ENCODE data around the gene NMRAL1. TPM values are rescaled to one million over a fixed set of nuclear protein-coding genes. Genes with fewer than 3 reads are reported as not detected.

NMRAL1 gene
- total RNA-seq, 2 experiments from 2014 or later = 34.0 to 35.9 TPM

- no peaks in the 10 kb centered on the region for H3K27me3 Mint-ChIP-seq
- no peak overlapping the region for H3K4me3 Mint-ChIP-seq
- no peak for DNase-seq
- H3K36me3 Mint-ChIP-seq (ENCODE audit: low read depth) = peaks cover 29% of the 10 kb centered on the region
- no peaks in the 10 kb centered on the region for H3K9me3 Mint-ChIP-seq
- CTCF ChIA-PET = interaction anchor here (1.1 kb wide), 1 partner anchor 9 kb away, joined by 10 read pairs; no protein-coding TSS in a partner anchor
- POLR2A ChIA-PET = interaction anchor here (1.1 kb wide), 1 partner anchor 11 kb away, joined by 5 read pairs; no protein-coding TSS in a partner anchor
- H3K27ac Mint-ChIP-seq = no peak overlapping the region
- H3K4me1 Mint-ChIP-seq = peaks cover 80% of the 10 kb centered on the region
Observed at GRCh38 chr16:4498546-4499195, 24.2 kb upstream of the NMRAL1 start.

GRCh38 chr16:4496305-4496704, 21.9 kb upstream of the NMRAL1 start:
- Mint-ChIP-seq H3K4me1 (peaks cover 74% of the 10 kb centered on the region), H3K27me3 (no peaks in the 10 kb centered on the region), H3K36me3 (ENCODE audit: low read depth) (peaks cover 38% of the 10 kb centered on the region), H3K27ac (no peak overlapping the region), H3K9me3 (no peaks in the 10 kb centered on the region), H3K4me3 (no peak overlapping the region)
- ChIA-PET POLR2A (no interaction called here), CTCF (interaction anchor here (0.7 kb wide), 1 partner anchor 9 kb away, joined by 5 read pairs; no protein-coding TSS in a partner anchor)
- DNase-seq = no peak

GRCh38 chr16:4495766-4496165, 21.3 kb upstream of the NMRAL1 start:
- CTCF ChIA-PET = no interaction called here
- H3K36me3 Mint-ChIP-seq (ENCODE audit: low read depth) = peaks cover 40% of the 10 kb centered on the region
- H3K4me3 Mint-ChIP-seq = no peak overlapping the region
- no peak for DNase-seq
- H3K27me3 Mint-ChIP-seq = no peaks in the 10 kb centered on the region
- POLR2A ChIA-PET = no interaction called here
- peaks cover 74% of the 10 kb centered on the region for H3K4me1 Mint-ChIP-seq
- no peaks in the 10 kb centered on the region for H3K9me3 Mint-ChIP-seq
- H3K27ac Mint-ChIP-seq = no peak overlapping the region

- Mint-ChIP-seq H3K27me3 (no peaks in the 10 kb centered on the region), H3K36me3 (ENCODE audit: low read depth) (peaks cover 48% of the 10 kb centered on the region), H3K4me3 (no peak overlapping the region), H3K9me3 (no peaks in the 10 kb centered on the region), H3K27ac (no peak overlapping the region), H3K4me1 (peaks cover 74% of the 10 kb centered on the region)
- DNase-seq = no peak
- POLR2A ChIA-PET = no interaction called here
- CTCF ChIA-PET = interaction anchor here (1.0 to 6.2 kb wide), 2 partner anchors 11 to 29 kb away, joined by 3 to 36 read pairs; no protein-coding TSS in a partner anchor
Observed at GRCh38 chr16:4494746-4495490, 20.5 kb upstream of the NMRAL1 start.

- no peaks in the 10 kb centered on the region for H3K9me3 Mint-ChIP-seq
- no peak for DNase-seq
- H3K4me1 Mint-ChIP-seq = peaks cover 75% of the 10 kb centered on the region
- POLR2A ChIA-PET = no interaction called here
- CTCF ChIA-PET = interaction anchor here (1.9 to 6.2 kb wide), 2 partner anchors 9 to 14 kb away, joined by 9 to 36 read pairs; no protein-coding TSS in a partner anchor
- H3K4me3 Mint-ChIP-seq = no peak overlapping the region
- peak overlapping the region; percentile 41 for H3K27ac Mint-ChIP-seq
- H3K36me3 Mint-ChIP-seq (ENCODE audit: low read depth) = peaks cover 52% of the 10 kb centered on the region
- H3K27me3 Mint-ChIP-seq = no peaks in the 10 kb centered on the region
Observed at GRCh38 chr16:4491898-4492297, 17.5 kb upstream of the NMRAL1 start.

- DNase-seq = no peak
- Mint-ChIP-seq H3K4me1 (peaks cover 71% of the 10 kb centered on the region), H3K4me3 (peak overlapping the region; percentile 64), H3K9me3 (no peaks in the 10 kb centered on the region), H3K36me3 (ENCODE audit: low read depth) (peaks cover 69% of the 10 kb centered on the region), H3K27ac (peak overlapping the region; percentile 96), H3K27me3 (no peaks in the 10 kb centered on the region)
- POLR2A ChIA-PET = interaction anchor here (0.6 kb wide), 1 partner anchor 47 kb away, joined by 3 read pairs; no protein-coding TSS in a partner anchor
- CTCF ChIA-PET = interaction anchor here (0.7 to 6.2 kb wide), 4 partner anchors 11 to 73 kb away, joined by 3 to 42 read pairs (median 20); partner anchors contain the start of genes CORO7 and HMOX2
Observed at GRCh38 chr16:4489030-4489429, 14.6 kb upstream of the NMRAL1 start.

- Mint-ChIP-seq H3K4me3 (peak overlapping the region; percentile 64), H3K27me3 (no peaks in the 10 kb centered on the region), H3K27ac (peak overlapping the region; percentile 96), H3K4me1 (peaks cover 68% of the 10 kb centered on the region), H3K9me3 (no peaks in the 10 kb centered on the region), H3K36me3 (ENCODE audit: low read depth) (peaks cover 71% of the 10 kb centered on the region)
- peak; percentile 53 for DNase-seq
- ChIA-PET POLR2A (interaction anchor here (0.9 to 1.2 kb wide), 2 partner anchors 10 to 11 kb away, joined by 3 to 5 read pairs; no protein-coding TSS in a partner anchor), CTCF (interaction anchor here (0.6 to 6.2 kb wide), 6 partner anchors 11 to 137 kb away, joined by 3 to 42 read pairs (median 5); partner anchors contain the start of gene HMOX2)
Observed at GRCh38 chr16:4488499-4488967, 14.1 kb upstream of the NMRAL1 start.

GRCh38 chr16:4487955-4488498, 13.6 kb upstream of the NMRAL1 start:
- peaks cover 66% of the 10 kb centered on the region for H3K4me1 Mint-ChIP-seq

GRCh38 chr16:4486126-4486893, 11.9 kb upstream of the NMRAL1 start:
- ChIA-PET CTCF (interaction anchor here (0.5 to 4.8 kb wide), 7 partner anchors 9 to 582 kb away, joined by 3 to 42 read pairs (median 3); partner anchors contain the start of gene HMOX2), POLR2A (interaction anchor here (0.5 to 0.6 kb wide), 3 partner anchors 10 to 19 kb away, joined by 3 read pairs; partner anchors contain the start of gene HMOX2)
- Mint-ChIP-seq H3K36me3 (ENCODE audit: low read depth) (peaks cover 69% of the 10 kb centered on the region), H3K4me1 (peaks cover 76% of the 10 kb centered on the region), H3K27me3 (no peaks in the 10 kb centered on the region), H3K4me3 (no peak overlapping the region), H3K9me3 (no peaks in the 10 kb centered on the region), H3K27ac (peak overlapping the region; percentile 96)
- DNase-seq = no peak

More at GRCh38 chr16:4487955-4488498, 13.6 kb upstream of the NMRAL1 start:
- ChIA-PET POLR2A (interaction anchor here (0.9 to 1.2 kb wide), 2 partner anchors 10 to 11 kb away, joined by 3 to 5 read pairs; no protein-coding TSS in a partner anchor), CTCF (interaction anchor here (0.6 to 4.8 kb wide), 8 partner anchors 10 to 137 kb away, joined by 3 to 42 read pairs (median 4); partner anchors contain the start of genes CDIP1, HMOX2 and NMRAL1)
- H3K4me3 Mint-ChIP-seq = peak overlapping the region; percentile 64
- peaks cover 71% of the 10 kb centered on the region for H3K36me3 Mint-ChIP-seq (ENCODE audit: low read depth)
- H3K27me3 Mint-ChIP-seq = no peaks in the 10 kb centered on the region
- DNase-seq = no peak
- H3K9me3 Mint-ChIP-seq = no peaks in the 10 kb centered on the region
- H3K27ac Mint-ChIP-seq = peak overlapping the region; percentile 96

GRCh38 chr16:4481963-4482362, 7.5 kb upstream of the NMRAL1 start:
- Mint-ChIP-seq H3K36me3 (ENCODE audit: low read depth) (peaks cover 51% of the 10 kb centered on the region), H3K4me1 (peaks cover 57% of the 10 kb centered on the region), H3K27ac (peak overlapping the region; percentile 65), H3K4me3 (no peak overlapping the region), H3K9me3 (no peaks in the 10 kb centered on the region), H3K27me3 (no peaks in the 10 kb centered on the region)
- ChIA-PET POLR2A (no interaction called here), CTCF (interaction anchor here (1.1 to 1.5 kb wide), 2 partner anchors 26 to 142 kb away, joined by 3 read pairs; partner anchors contain the start of gene MGRN1)
- no peak for DNase-seq

GRCh38 chr16:4481526-4481925, 7.1 kb upstream of the NMRAL1 start:
- CTCF ChIA-PET = no interaction called here
- H3K36me3 Mint-ChIP-seq (ENCODE audit: low read depth) = peaks cover 47% of the 10 kb centered on the region
- no peak for DNase-seq
- POLR2A ChIA-PET = no interaction called here
- peaks cover 53% of the 10 kb centered on the region for H3K4me1 Mint-ChIP-seq
- peak overlapping the region; percentile 65 for H3K27ac Mint-ChIP-seq
- H3K9me3 Mint-ChIP-seq = no peaks in the 10 kb centered on the region
- H3K4me3 Mint-ChIP-seq = no peak overlapping the region
- H3K27me3 Mint-ChIP-seq = no peaks in the 10 kb centered on the region

Data from activated CD4-positive, alpha-beta T cell treated with anti-CD3 and anti-CD28 coated beads, Interleukin-2, amount 10 ng/mL, durations not matched to agents 7 days and 5 days (primary cell).